PFSK-1 (cell line): ENCODE measurements around the gene SPAG6.

Experiments used
- FOXP2 ChIP-seq: optimal IDR thresholded peaks from 2 replicates; pipeline ENCODE3; 2011; ENCODE audit warnings: borderline replicate concordance, control low read depth, inconsistent platforms; ENCODE audit not compliant: insufficient read depth; ENCODE audit errors: extremely low read length, extremely low read depth
- POLR2AphosphoS5 ChIP-seq: IDR thresholded peaks from 2 replicates; pipeline ENCODE4 v1.6.1; 2012; ENCODE audit warnings: low read depth, mild to moderate bottlenecking, control low read depth, low read length, moderate library complexity
- SIN3A ChIP-seq: IDR thresholded peaks from 2 replicates; pipeline ENCODE4 v1.6.1; 2012; ENCODE audit warnings: mild to moderate bottlenecking, low read length, moderate library complexity, borderline replicate concordance; ENCODE audit not compliant: insufficient read depth
- TAF1 ChIP-seq: IDR thresholded peaks from 2 replicates; pipeline ENCODE4 v1.6.1; 2012; ENCODE audit warnings: low read length, control low read depth, borderline replicate concordance; ENCODE audit not compliant: insufficient read depth
- TF ChIP-seq, protein P1 (sequence below), 2 experiments: IDR thresholded peaks; 2 replicates each; pipeline versions ENCODE4 v1.6.1 to v1.8.0; 2011 to 2012; ENCODE audit warnings: low read depth in 2 of 2, low read length in 2 of 2, control low read depth in 1 of 2, inconsistent platforms in 1 of 2, mild to moderate bottlenecking in 1 of 2, moderate library complexity in 1 of 2; ENCODE audit not compliant: insufficient read depth in 1 of 2

Gene SPAG6

DNA sequence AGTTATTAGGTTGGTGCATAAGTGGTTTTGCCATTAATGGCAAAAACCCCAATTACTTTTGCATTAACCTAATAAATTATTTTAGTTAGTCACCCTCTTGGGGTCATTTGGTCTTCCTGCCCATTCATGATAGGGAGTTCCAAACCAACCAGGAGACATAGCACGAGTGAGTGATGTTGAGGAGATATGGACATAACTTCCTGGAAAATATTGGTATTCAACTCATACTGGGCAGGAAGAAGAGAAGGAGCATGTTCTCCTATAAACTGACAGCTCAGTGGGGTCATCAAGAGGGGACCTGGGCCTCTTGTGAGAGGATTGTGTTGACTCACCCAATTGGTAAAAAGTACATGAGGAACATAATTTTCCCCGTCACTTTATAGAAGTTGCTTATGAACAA lies 23.7 kb downstream of the SPAG6 start:
- TF ChIP-seq SIN3A, result no peak
- TF ChIP-seq FOXP2, result no peak
- TF ChIP-seq, protein P1, sequence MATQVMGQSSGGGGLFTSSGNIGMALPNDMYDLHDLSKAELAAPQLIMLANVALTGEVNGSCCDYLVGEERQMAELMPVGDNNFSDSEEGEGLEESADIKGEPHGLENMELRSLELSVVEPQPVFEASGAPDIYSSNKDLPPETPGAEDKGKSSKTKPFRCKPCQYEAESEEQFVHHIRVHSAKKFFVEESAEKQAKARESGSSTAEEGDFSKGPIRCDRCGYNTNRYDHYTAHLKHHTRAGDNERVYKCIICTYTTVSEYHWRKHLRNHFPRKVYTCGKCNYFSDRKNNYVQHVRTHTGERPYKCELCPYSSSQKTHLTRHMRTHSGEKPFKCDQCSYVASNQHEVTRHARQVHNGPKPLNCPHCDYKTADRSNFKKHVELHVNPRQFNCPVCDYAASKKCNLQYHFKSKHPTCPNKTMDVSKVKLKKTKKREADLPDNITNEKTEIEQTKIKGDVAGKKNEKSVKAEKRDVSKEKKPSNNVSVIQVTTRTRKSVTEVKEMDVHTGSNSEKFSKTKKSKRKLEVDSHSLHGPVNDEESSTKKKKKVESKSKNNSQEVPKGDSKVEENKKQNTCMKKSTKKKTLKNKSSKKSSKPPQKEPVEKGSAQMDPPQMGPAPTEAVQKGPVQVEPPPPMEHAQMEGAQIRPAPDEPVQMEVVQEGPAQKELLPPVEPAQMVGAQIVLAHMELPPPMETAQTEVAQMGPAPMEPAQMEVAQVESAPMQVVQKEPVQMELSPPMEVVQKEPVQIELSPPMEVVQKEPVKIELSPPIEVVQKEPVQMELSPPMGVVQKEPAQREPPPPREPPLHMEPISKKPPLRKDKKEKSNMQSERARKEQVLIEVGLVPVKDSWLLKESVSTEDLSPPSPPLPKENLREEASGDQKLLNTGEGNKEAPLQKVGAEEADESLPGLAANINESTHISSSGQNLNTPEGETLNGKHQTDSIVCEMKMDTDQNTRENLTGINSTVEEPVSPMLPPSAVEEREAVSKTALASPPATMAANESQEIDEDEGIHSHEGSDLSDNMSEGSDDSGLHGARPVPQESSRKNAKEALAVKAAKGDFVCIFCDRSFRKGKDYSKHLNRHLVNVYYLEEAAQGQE (IDR thresholded peaks at IDR 0.05; ENCODE audit: insufficient read depth in 1 of 2, low read depth in 2 of 2, low read length in 2 of 2), result no peak
- no peak for TF ChIP-seq TAF1
- no peak for TF ChIP-seq POLR2AphosphoS5

DNA sequence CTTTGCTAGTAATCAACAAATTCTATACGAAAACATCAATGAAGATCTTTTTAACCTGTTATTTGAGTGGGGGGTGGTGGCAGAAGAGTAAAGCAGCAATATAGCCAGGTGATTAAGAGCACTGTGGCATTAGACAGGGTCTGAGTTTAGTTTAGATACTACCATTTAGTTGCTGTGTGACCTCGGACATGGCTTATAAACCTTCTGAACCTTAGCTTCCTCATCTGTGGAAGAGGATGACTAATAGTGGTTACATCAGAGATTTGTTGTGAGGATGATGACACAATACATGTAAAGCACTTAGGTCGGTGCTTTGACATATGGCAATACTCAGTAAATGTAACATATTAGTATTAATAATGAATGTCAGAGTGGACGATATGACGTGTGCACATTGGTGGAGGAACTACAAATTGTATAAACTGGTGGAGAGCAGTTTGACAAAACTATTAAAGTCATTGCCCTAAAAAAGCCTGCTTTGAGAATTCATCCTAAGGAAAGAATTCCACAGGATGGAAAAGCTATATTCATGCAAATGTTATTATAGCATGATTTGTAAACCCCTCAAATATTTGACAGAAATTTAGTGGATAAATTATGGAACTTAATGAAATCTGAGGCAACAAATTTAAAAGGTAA lies 24.3 kb downstream of the SPAG6 start:
- TF ChIP-seq FOXP2, result no peak
- TF ChIP-seq, protein P1 (IDR thresholded peaks at IDR 0.05; ENCODE audit: insufficient read depth in 1 of 2, low read depth in 2 of 2, low read length in 2 of 2), result no peak
- TF ChIP-seq SIN3A, result no peak
- no peak for TF ChIP-seq POLR2AphosphoS5
- no peak for TF ChIP-seq TAF1

DNA sequence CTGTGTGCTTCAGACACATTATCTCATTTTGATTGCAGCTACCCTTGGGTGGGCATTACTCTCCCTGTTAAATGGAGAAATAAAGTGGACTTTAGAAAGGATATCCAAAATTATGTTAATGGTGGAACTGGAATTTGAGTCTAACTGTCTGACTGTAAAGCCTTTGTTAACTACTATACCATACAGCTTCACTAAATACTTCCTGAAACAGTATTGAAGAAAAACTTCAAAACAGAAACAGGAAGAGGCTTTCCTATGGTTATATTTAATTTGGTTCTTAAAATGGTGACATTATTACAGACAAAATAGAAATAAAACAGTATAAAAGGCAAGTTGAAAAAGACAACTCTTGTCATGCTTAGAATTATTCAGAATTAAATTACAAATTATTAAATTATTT lies 25.0 kb downstream of the SPAG6 start:
- no peak for TF ChIP-seq SIN3A
- TF ChIP-seq POLR2AphosphoS5, result no peak
- TF ChIP-seq TAF1, result no peak
- no peak for TF ChIP-seq FOXP2
- TF ChIP-seq, protein P1 (IDR thresholded peaks at IDR 0.05; ENCODE audit: insufficient read depth in 1 of 2, low read depth in 2 of 2, low read length in 2 of 2), result no peak

DNA sequence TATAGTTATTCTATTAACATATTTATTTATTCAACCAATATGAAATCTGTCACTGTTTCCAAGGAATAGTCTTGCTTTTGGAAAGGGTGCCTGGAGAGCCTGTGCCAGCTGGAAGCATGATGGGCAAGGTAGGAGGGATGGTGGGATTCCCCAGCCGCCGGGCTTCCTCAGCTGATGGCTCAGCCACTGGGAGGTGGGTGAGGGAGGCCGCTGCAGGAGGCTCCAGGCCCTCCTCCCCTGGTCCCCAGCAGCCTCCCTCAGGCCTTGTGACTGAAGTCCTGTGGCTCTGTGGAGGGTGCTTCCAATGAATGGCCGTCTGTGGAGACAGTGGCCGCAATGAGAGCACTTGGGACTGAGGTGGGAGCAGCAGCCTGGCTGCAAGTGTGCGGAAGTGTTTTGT lies 27.0 kb downstream of the SPAG6 start:
- TF ChIP-seq SIN3A (no peak), TAF1 (no peak), POLR2AphosphoS5 (no peak)

DNA sequence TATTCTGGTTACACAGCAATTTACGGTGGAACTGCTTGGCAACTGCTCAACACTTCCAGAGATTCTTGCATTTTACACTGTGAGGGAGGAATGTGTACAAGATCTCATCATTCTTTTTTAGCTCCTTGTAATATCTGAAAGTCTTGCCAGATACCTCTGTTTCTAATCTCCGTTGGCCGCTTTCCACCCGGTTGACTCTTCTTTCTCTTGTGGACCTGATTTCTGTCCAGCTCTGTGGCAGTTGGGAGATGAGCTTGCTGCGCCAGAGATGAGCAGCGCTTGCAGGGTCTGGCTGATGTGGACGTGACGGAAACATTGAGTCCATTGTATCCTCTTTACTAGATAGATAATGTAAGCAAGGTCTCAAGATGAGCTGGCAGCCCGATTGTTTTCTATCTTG lies 27.6 kb downstream of the SPAG6 start:
- TF ChIP-seq, protein P1 (IDR thresholded peaks at IDR 0.05; ENCODE audit: insufficient read depth in 1 of 2, low read depth in 2 of 2, low read length in 2 of 2), result no peak
- TF ChIP-seq POLR2AphosphoS5 (no peak), SIN3A (no peak), TAF1 (no peak), FOXP2 (no peak)
